ENCODE data around the gene H2BK1. TPM values are rescaled to one million over a fixed set of nuclear protein-coding genes. Genes with fewer than 3 reads are reported as not detected.

The H2BK1 gene
- polyA plus RNA-seq, 4 donors, result not detected

DNA sequence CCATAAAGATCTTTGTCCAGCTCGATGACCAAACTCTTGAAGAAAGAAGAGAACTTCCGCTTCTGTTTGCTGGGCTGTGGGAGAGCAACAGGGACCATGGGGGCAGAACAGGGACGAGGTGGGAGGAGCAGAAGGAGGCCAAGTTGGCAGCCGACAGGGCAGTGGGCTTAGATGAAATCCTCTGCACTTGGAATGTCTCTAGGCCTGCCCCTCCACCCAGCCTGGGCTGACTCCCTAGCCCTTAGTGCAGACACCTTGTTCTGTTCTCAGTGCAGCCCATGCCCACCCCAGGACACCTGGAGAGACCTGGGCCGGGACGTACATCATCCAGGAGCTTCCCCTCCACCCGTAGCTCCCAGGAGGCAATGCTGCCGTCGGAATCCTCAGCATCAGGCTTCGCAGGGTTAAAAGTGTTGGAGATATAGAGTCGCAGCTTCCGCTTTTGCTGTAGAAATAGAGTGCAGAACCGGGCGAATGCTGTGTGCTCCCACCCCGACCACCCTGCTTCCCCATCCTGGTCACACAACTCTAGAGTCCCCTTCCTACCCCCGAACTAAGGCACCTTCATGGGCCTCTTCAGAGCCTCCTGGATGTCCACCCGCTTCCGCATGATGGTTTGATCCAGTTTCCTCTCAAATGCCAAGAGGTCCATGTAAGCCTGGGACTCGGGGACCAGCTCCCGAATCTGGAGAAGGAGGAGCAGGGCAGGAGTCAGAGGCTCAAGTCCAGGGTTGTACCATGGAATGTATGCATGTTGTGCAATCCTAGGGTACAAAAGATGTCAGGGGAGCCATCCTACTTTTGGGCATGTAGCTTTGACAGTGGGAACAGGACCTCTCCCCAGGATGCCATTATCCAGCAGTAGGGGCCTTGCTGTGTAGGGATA is 32.1 kb upstream of the H2BK1 start:
- H3K27me3 ChIP-seq (ENCODE audit: control insufficient read depth in 3 of 3, insufficient read depth in 3 of 3, low read length in 3 of 3), result peaks cover 0 to 37% (median 4%) of the 10 kb centered on the region in 3 donors
- H3K4me1 ChIP-seq (ENCODE audit: control insufficient read depth in 3 of 3, insufficient read depth in 2 of 3, low read depth in 1 of 3, low read length in 2 of 3), result peaks cover 0 to 15% (median 5%) of the 10 kb centered on the region in 3 donors
- WGBS, 3 donors, result 53 to 66% (median 63%) methylated on average over 19 to 20 of the region's 20 CpGs
- H3K4me3 ChIP-seq (ENCODE audit: low read depth in 1 of 3, low read length in 3 of 3), result no peak overlapping the region
- no peak overlapping the region for H3K27ac ChIP-seq (ENCODE audit: low read depth in 1 of 3, low read length in 2 of 3)
- FAIRE-seq (no peak), DNase-seq (no peak)
- H3K36me3 ChIP-seq (ENCODE audit: control insufficient read depth in 3 of 3, insufficient read depth in 2 of 3, low read depth in 1 of 3, low read length in 3 of 3), result peaks cover 5 to 48% (median 7%) of the 10 kb centered on the region in 3 donors
- no peaks in the 10 kb centered on the region for H3K9me3 ChIP-seq (ENCODE audit: control insufficient read depth in 2 of 2, insufficient read depth in 1 of 2, low read depth in 1 of 2, low read length in 1 of 2)

DNA sequence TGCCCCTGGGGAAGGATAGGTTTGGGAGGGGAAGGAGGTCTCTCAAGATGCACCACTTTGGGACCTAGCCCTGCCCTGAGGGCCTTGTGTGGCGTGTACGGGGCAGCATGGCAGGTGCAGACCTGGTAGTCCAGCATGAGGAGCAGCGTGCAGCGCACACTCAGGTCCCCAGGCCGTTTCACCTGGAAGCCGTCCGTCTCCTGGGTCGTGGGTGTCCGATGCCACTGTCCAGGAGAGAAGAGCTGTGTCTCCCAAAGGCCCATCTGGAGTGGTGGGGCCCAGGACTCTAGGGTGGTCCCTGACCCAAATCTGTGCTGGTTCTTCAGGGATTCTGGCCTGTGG is 31.4 kb upstream of the H2BK1 start:
- H3K36me3 ChIP-seq (ENCODE audit: control insufficient read depth in 3 of 3, insufficient read depth in 2 of 3, low read depth in 1 of 3, low read length in 3 of 3), result peaks cover 8 to 54% (median 10%) of the 10 kb centered on the region in 3 donors
- no peak overlapping the region for H3K27ac ChIP-seq (ENCODE audit: low read depth in 1 of 3, low read length in 2 of 3)
- WGBS, 3 donors, result 87 to 89% (median 88%) methylated on average over 9 of the region's 9 CpGs
- no peak overlapping the region for H3K4me3 ChIP-seq (ENCODE audit: low read depth in 1 of 3, low read length in 3 of 3)
- FAIRE-seq (no peak), DNase-seq (no peak)
- H3K9me3 ChIP-seq (ENCODE audit: control insufficient read depth in 2 of 2, insufficient read depth in 1 of 2, low read depth in 1 of 2, low read length in 1 of 2), result no peaks in the 10 kb centered on the region
- peaks cover 0 to 30% (median 4%) of the 10 kb centered on the region in 3 donors for H3K27me3 ChIP-seq (ENCODE audit: control insufficient read depth in 3 of 3, insufficient read depth in 3 of 3, low read length in 3 of 3)
- H3K4me1 ChIP-seq (ENCODE audit: control insufficient read depth in 3 of 3, insufficient read depth in 2 of 3, low read depth in 1 of 3, low read length in 2 of 3), result peaks cover 0 to 12% (median 5%) of the 10 kb centered on the region in 3 donors

DNA sequence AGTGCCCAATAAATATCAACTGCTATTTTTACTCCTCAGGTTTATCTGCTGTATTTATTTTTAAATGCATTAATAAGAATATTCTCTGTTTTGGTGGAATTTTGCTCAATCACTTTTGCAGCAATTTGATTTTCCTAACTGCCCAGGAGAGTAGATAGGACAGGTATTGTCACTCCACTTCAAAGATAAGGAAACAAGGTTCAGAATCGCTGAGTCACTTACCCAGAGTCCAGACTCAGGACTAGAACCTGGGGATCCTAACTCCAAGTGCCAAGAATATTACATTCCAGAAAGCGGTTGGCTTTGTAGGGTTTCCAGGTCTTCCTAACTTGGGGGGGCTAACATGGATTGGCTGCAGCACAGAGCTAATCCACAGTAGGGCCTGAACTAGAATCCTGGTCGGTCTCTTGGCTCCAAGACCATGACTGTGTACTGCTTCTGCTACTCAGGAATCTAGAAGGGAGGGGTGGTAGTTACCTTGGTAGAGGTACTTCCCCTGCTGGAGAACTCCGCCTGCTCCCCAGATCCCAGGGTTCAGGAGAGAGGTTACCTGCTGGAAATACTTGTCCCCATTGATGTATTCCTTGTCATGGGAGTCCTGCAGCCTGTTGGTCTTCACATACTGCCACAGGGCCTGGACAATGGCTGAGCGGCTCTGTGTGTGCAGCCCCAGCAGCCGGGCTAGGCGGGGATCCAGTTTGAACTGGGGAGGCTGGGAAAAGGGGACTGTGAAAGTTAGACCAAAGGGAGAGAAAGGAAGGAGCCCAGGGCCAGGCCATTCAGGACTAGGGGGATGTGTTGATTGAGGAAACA is 30.9 kb upstream of the H2BK1 start:
- Histone ChIP-seq H3K36me3 (ENCODE audit: control insufficient read depth in 3 of 3, insufficient read depth in 2 of 3, low read depth in 1 of 3, low read length in 3 of 3) (peaks cover 10 to 58% (median 11%) of the 10 kb centered on the region in 3 donors), H3K9me3 (ENCODE audit: control insufficient read depth in 2 of 2, insufficient read depth in 1 of 2, low read depth in 1 of 2, low read length in 1 of 2) (no peaks in the 10 kb centered on the region), H3K4me1 (ENCODE audit: control insufficient read depth in 3 of 3, insufficient read depth in 2 of 3, low read depth in 1 of 3, low read length in 2 of 3) (peaks cover 0 to 12% (median 5%) of the 10 kb centered on the region in 3 donors), H3K4me3 (ENCODE audit: low read depth in 1 of 3, low read length in 3 of 3) (no peak overlapping the region), H3K27ac (ENCODE audit: low read depth in 1 of 3, low read length in 2 of 3) (no peak overlapping the region), H3K27me3 (ENCODE audit: control insufficient read depth in 3 of 3, insufficient read depth in 3 of 3, low read length in 3 of 3) (peaks cover 0 to 24% (median 4%) of the 10 kb centered on the region in 3 donors)
- 80 to 87% (median 84%) methylated on average over 7 of the region's 7 CpGs for WGBS, 3 donors
- FAIRE-seq (no peak), DNase-seq (peak in 1 of 2 donors; percentile 42)

DNA sequence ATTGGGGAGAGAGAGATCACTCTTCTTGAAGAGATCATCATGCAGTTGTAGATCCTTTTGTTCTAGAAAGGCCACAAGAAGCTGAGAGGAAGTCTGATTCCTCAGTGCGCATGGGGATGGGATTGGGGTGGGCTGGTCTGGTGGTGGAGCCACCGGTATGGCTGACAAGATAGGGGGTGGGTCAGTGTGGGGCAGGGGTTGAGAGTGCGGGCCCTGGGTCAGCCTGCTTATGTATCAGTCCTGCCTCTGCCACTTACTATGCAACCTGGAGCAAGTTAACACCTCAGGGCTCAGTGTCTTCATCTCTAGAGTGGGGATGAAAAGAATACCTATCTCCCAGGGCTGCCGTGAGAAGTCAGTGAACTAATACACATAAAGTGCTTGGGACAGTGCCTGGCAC is 30.2 kb upstream of the H2BK1 start:
- Histone ChIP-seq H3K27me3 (ENCODE audit: control insufficient read depth in 3 of 3, insufficient read depth in 3 of 3, low read length in 3 of 3) (peaks cover 0 to 18% (median 4%) of the 10 kb centered on the region in 3 donors), H3K4me3 (ENCODE audit: low read depth in 1 of 3, low read length in 3 of 3) (no peak overlapping the region), H3K36me3 (ENCODE audit: control insufficient read depth in 3 of 3, insufficient read depth in 2 of 3, low read depth in 1 of 3, low read length in 3 of 3) (peaks cover 10 to 64% (median 12%) of the 10 kb centered on the region in 3 donors), H3K4me1 (ENCODE audit: control insufficient read depth in 3 of 3, insufficient read depth in 2 of 3, low read depth in 1 of 3, low read length in 2 of 3) (peaks cover 0 to 12% (median 1%) of the 10 kb centered on the region in 3 donors), H3K27ac (ENCODE audit: low read depth in 1 of 3, low read length in 2 of 3) (no peak overlapping the region), H3K9me3 (ENCODE audit: control insufficient read depth in 2 of 2, insufficient read depth in 1 of 2, low read depth in 1 of 2, low read length in 1 of 2) (no peaks in the 10 kb centered on the region)
- no peak for FAIRE-seq
- WGBS, 3 donors, result 81 to 89% (median 82%) methylated on average over 4 of the region's 4 CpGs
- DNase-seq, result no peak

DNA sequence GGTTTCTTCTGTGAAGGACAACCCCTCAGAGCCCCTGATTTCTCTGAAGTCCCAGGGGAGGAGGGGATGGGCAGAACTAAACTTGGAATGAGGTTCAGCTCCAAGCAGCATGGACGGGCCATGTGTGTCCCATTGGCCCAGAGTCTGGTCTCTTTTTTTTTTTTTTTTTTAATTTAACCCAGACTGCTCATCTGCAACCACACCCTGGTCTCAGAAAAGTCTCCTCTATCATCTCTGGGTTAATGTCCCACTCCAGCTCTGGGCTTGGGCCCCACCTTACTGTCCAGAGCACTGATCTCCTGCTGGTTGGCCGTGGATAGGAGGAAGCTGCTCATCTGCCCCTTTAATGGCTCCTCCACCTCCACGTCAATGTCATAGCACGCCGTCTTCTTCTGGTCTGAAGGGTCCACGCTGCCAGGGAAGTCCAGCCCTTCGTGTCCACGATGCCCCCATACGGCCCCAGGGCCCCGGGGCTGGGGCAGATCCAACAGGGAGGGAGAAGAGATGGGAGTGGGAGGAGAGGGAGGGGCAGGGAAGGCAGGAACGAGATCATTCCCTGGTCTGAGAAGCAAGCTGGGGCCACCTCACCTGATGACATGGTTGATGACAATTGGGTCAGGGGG is 29.7 kb upstream of the H2BK1 start:
- WGBS, 3 donors, result 66 to 71% (median 71%) methylated on average over 10 to 11 of the region's 11 CpGs
- FAIRE-seq (no peak), DNase-seq (no peak)
- no peak overlapping the region for H3K27ac ChIP-seq (ENCODE audit: low read depth in 1 of 3, low read length in 2 of 3)
- no peaks in the 10 kb centered on the region for H3K9me3 ChIP-seq (ENCODE audit: control insufficient read depth in 2 of 2, insufficient read depth in 1 of 2, low read depth in 1 of 2, low read length in 1 of 2)
- H3K4me3 ChIP-seq (ENCODE audit: low read depth in 1 of 3, low read length in 3 of 3), result no peak overlapping the region
- peaks cover 10 to 70% (median 16%) of the 10 kb centered on the region in 3 donors for H3K36me3 ChIP-seq (ENCODE audit: control insufficient read depth in 3 of 3, insufficient read depth in 2 of 3, low read depth in 1 of 3, low read length in 3 of 3)
- peaks cover 0 to 15% (median 2%) of the 10 kb centered on the region in 3 donors for H3K27me3 ChIP-seq (ENCODE audit: control insufficient read depth in 3 of 3, insufficient read depth in 3 of 3, low read length in 3 of 3)
- peaks cover 0 to 9% (median 0%) of the 10 kb centered on the region in 3 donors for H3K4me1 ChIP-seq (ENCODE audit: control insufficient read depth in 3 of 3, insufficient read depth in 2 of 3, low read depth in 1 of 3, low read length in 2 of 3)

DNA sequence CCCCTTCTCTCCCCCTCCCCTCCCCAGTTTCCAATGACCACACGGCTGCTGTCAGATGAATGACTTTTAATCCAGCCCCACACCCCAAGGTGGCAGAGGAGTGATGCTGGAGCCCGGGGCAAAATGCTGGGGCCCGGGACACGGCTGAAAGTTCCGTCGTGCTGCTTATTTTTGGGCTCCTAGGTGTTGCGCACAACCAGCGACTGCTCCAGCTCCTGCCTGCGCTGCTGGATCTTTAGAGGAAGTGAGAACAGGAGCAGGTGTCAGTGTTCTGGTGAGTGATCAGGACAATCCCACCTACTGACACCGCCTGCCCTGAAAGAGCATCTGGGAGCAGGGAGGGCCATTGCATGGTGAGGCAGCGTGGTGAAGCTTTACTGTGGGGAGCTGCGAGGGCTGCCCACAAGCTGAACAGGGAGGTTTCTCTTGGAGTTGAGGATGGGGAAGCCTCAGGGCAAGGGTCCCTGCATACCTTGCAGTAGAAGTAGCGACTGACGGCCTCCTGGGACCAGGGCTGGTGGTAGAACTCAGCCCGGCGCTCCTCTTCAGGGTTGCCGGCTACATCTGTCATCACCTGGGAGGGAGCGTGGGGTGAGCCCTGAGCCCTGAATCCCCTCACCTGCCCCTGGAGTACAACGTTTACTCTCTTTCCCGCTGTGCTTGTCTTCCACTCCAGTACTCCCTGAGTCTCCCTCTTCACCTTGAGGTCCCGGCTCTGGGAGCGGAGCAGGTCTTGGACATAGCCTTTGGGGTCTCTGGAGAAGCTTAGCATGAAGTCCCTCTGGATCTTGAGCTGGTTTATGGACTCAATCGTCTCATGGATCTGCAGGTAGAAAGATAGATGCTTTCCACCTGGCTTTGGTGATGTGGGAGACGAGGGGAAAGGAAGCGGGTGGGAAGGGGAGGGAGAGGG is 28.9 kb upstream of the H2BK1 start:
- 90 to 93% (median 90%) methylated on average over 25 of the region's 25 CpGs for WGBS, 3 donors
- DNase-seq (no peak), FAIRE-seq (no peak)
- Histone ChIP-seq H3K27me3 (ENCODE audit: control insufficient read depth in 3 of 3, insufficient read depth in 3 of 3, low read length in 3 of 3) (peaks cover 0 to 7% (median 0%) of the 10 kb centered on the region in 3 donors), H3K36me3 (ENCODE audit: control insufficient read depth in 3 of 3, insufficient read depth in 2 of 3, low read depth in 1 of 3, low read length in 3 of 3) (peaks cover 10 to 75% (median 16%) of the 10 kb centered on the region in 3 donors), H3K4me1 (ENCODE audit: control insufficient read depth in 3 of 3, insufficient read depth in 2 of 3, low read depth in 1 of 3, low read length in 2 of 3) (peaks cover 0 to 5% (median 0%) of the 10 kb centered on the region in 3 donors), H3K4me3 (ENCODE audit: low read depth in 1 of 3, low read length in 3 of 3) (no peak overlapping the region), H3K27ac (ENCODE audit: low read depth in 1 of 3, low read length in 2 of 3) (no peak overlapping the region), H3K9me3 (ENCODE audit: control insufficient read depth in 2 of 2, insufficient read depth in 1 of 2, low read depth in 1 of 2, low read length in 1 of 2) (no peaks in the 10 kb centered on the region)

DNA sequence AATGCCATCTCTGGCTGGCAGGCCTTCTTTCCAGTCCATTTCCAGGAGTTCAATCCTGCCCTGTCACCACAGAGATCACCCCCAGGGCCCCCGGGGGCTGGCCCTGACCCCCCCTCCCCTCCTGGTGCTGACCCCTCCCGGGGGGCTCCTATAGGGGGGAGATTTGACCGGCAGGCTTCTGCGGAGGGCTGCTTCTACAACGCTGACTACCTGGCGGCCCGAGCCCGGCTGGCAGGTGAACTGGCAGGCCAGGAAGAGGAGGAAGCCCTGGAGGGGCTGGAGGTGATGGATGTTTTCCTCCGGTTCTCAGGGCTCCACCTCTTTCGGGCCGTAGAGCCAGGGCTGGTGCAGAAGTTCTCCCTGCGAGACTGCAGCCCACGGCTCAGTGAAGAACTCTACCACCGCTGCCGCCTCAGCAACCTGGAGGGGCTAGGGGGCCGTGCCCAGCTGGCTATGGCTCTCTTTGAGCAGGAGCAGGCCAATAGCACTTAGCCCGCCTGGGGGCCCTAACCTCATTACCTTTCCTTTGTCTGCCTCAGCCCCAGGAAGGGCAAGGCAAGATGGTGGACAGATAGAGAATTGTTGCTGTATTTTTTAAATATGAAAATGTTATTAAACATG is 28.0 kb upstream of the H2BK1 start:
- Histone ChIP-seq H3K27me3 (ENCODE audit: control insufficient read depth in 3 of 3, insufficient read depth in 3 of 3, low read length in 3 of 3) (no peaks in the 10 kb centered on the region), H3K4me3 (ENCODE audit: low read depth in 1 of 3, low read length in 3 of 3) (no peak overlapping the region), H3K36me3 (ENCODE audit: control insufficient read depth in 3 of 3, insufficient read depth in 2 of 3, low read depth in 1 of 3, low read length in 3 of 3) (peaks cover 10 to 80% (median 16%) of the 10 kb centered on the region in 3 donors), H3K9me3 (ENCODE audit: control insufficient read depth in 2 of 2, insufficient read depth in 1 of 2, low read depth in 1 of 2, low read length in 1 of 2) (no peaks in the 10 kb centered on the region), H3K4me1 (ENCODE audit: control insufficient read depth in 3 of 3, insufficient read depth in 2 of 3, low read depth in 1 of 3, low read length in 2 of 3) (peaks cover 0 to 10% (median 3%) of the 10 kb centered on the region in 3 donors), H3K27ac (ENCODE audit: low read depth in 1 of 3, low read length in 2 of 3) (no peak overlapping the region)
- FAIRE-seq, result no peak
- no peak for DNase-seq
- 79 to 90% (median 85%) methylated on average over 16 to 17 of the region's 17 CpGs for WGBS, 3 donors
